GM18873 (cell line): Measurements from ENCODE around the gene DELE1.

Experiments
- ATAC-seq: cut with Tn5 transposase; IDR thresholded peaks from one replicate; pipeline ENCODE4 v1.9.1; 2021; ENCODE audit warnings: mild to moderate bottlenecking, moderate library complexity, moderate number of reproducible peaks; ENCODE audit not compliant: unreplicated experiment, low FRiP score

The DELE1 gene

GRCh38 chr5:141986072-141986471 lies 62.4 kb downstream of the DELE1 start:
- ATAC-seq: no peak

GRCh38 chr5:141989720-141990119 lies 66.0 kb downstream of the DELE1 start:
- no peak for ATAC-seq
